Stimulated activated CD4-positive, alpha-beta T cell treated with anti-CD3 and anti-CD28 coated beads, TNF-alpha, amount 100 ng/mL, for 48 hours (primary cell): ENCODE data around the gene EIF4G2.
A peak's percentile ranks its signal among the peaks of the same experiment; 100 is the strongest.

Experiments used
- DNase-seq, 3 donors: peaks; one replicate each; pipeline ENCODE4 v3.0.0-alpha.2; 2020; ENCODE audit warnings: low read depth in 3 of 3

EIF4G2 gene

DNA sequence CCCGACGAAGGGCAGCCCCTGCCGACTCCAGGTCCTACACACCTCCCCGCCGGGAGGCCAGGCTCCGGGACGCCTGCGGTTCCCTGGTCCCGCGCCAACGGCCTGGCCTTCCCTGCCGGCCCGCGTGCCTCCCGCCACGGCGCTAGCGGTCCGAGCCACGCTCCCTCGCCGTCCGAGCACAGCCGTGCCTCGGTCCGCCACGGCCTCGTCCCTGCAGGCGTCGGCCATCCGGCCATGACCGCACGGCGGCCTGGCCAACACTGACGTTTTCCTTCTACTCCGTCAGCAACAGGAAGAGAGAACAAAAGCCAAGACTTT lies 532 bp downstream of the EIF4G2 start:
- peak in 1 of 3 donors; percentile 2 for DNase-seq

DNA sequence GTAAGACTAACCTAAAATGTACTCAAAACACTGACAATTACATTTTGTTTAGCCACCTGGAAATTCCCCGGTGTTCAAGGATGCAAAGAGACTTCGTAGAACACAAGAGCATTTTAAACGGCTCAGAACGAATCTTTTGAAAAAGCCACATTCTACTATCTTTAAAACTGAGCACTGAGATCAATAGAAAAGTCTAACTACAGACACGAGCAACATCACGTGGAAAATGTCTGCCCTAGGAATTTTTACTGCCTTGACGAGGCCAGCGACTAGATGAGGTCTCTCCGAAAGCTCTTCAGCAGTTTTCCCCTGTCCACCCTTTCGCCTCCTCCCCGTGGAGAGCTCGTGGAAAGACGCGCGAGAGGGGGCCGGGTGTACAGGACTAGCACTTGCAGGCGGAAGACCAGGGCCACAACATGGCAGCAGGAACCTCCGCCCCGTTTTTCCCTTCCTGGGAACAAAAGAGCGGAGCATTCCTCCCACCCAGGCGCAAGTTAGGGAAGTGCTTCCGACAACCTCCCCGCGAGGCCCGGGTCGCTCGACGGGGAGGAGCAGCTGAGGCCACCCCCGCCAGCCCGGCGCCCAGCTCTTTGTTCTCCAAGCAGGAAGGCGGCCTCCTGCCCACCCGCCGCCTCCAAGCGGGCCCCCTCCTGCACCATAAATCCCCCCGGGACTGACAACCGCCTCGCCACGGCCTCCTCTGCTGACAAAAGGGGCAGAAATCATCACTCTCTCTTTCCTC lies 1.1 kb downstream of the EIF4G2 start:
- DNase-seq = peak in 2 of 3 donors; percentile 14 to 16

DNA sequence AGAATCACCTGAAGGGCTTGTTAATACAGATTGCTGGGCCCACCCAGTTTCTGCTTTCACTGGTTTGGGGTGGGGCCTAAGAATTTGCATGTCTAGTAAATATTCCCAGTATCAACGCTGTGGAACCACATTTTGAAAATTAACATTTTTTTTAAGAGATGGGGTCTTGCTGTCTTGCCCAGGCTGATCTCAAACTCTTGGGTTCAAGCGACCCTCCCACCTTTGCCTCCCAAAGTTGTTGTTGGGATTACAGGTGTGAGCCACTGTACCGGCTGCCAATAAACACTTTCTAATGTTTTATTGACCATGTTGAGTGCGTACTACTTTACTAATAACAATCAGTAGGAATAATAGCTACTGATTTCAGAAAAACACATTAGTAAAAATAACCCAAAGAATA lies 2.5 kb downstream of the EIF4G2 start:
- DNase-seq = no peak

DNA sequence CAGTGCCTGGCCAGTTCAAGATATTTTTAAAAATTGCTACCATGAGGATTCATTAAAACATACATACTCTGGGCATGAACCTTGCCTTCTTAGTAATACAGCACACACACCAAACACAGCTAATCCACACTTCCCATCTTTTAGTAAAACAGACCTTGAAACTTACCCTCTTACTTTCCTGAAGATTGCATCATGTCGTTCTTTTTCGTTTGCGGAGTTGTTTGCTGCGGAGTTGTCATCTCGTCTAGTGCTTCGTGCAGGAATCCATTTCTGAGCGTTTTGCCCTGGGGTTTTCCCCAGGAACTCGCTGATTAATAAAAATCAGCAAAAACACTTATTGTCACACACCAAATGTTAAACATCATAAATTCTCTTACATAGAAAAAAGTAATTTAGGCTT lies 3.0 kb downstream of the EIF4G2 start:
- DNase-seq = no peak

DNA sequence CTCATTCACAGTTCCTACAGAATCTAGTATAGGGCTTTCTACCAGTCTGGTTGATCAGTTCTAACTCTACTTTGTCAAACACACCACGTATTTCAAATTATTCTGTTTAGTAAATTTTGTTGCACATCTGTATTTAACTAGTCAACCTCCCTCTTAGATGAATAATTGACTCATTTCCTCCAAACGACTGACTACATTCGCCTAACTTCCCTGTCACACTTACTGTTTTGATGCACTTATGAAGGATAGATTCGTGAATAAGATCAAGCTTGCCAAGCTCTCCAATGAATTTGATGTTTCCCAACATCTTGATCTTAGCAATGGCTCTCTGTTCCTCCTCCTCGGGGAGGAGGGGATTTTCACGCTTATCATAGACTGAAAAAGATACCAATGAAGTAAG lies 5.0 kb downstream of the EIF4G2 start:
- no peak for DNase-seq

DNA sequence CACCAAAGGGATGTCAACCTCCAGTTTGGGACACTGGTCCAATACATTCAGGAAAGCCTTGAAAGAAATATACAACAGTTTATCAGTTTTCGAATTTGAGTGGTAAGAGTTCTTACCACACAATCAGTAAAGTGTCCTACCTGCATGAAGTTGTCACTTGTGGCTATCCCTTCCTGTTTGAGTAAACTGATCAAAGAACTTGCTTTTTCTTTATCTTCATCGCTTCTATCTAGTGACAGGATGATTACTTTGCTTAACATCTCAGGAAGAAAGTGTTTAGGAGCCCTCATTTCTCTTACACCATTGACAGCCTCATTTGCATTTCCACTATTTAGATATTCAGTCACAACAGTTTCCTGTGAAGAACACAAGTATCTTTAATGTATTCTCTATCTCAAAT lies 8.4 kb downstream of the EIF4G2 start:
- DNase-seq = no peak

DNA sequence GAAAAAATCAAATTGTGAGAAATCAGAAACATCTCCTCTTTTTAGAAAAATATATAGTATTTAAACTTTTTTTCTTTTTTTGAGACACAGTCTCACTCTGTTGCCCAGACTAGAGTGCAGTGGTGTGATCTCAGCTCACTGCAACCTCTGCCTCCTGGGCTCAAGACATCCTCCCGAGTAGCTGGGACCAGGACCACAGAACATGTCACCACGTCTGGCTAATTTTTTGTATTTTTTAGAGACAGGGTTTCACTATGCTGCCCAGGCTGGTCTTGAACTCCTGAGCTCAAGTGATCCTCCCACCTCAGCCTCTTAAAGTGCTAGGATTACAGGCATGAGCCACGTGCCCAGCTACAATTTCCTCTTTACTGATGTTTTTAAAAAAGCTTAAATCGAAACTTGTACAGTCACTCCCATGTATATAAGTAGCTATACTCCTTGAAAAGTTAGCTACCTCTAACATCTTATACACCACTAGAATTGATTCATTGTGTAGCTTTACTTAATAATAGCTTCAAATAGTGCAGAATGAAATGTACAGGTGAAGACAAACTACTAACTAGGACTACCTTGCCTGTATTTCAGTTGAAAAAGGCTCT lies 10.3 kb downstream of the EIF4G2 start:
- DNase-seq = no peak

DNA sequence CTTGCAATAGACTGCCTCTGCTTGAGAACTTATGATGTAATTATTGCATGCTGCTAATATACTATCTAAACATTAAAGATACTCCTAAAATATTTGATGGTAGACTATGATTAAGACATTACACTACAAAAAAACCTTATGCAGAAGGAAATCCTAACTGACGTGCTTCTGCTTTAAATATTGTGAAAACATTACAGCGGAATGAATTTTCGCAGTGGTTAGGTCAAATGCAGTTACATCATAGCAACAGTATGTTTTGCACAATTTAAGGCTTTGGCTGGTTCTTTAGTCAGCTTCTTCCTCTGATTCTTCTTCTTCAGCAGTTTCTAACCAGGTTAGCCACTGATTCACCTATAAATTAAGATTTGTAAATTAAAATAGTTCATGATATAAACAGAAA lies 11.2 kb downstream of the EIF4G2 start:
- no peak for DNase-seq

DNA sequence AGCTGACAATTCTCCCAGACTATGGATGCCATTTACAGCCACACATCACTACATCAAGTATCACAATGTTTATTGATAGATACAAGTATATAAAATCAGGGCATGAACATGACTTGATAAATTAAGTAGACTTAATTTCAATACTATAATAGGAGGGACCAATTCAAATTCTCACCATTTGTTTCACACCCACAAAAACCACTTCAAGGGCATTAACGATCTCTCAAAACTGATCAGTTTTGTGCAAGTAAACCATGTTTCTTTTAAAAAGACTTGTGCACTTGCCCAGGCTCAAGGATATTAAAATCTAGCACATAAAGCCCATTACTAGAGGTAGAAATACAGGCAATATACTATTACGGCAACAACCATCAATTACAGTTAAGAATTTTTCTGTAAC lies 11.7 kb downstream of the EIF4G2 start:
- DNase-seq = no peak

DNA sequence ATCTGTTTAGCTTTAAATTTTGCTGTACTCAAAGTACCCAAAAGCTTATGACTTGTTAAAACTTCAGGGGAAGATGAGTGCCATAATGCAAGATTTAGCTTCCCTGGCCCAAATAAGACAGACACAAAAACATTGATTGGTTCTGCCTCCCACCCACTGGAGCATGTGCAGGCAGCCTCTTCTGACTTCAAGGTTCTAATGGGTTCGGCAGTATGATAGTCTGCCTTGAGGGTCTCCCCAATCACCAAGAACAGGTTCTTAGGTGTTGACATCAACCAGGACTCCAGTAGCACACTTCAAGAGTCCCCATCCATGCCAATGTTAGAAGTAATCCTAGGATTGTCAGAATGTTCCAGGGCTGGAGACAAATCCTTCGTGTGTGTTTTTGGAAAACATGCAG lies 12.5 kb downstream of the EIF4G2 start:
- no peak for DNase-seq

DNA sequence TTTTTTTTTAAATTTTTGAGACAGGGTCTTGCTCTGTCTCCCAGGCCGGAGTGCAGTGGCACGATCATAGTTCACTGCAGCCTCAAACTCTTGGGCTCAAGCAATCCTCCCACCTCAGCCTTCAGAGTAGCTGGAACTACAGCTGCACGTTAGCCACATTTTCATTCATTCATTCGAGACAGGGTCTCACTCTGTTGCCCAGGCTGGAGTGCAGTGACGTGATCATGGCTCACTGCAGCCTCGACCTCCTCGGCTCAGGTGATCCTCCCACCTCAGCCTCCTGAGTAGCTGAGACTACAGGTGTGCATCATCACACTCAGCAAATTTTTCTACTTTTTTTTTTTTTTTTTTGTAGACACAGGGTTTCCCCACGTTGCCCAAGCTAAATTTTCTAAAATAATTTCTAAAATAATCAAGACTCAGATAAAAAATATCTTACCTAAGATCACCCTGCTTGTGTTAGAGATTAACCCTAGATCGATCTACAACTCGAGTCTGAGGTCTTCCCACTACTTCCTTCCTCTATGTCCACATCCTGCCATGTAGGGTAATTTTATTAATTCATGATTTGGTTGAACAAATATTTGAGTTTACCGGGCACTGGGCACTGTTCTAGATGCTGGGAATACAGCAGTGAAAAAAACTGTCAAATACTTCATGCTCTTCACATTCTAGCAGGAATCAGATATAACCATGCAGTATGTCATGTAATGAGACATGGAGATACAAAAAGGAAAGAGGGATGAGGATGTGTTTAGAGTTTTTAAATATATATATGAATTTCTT lies 15.1 kb downstream of the EIF4G2 start:
- DNase-seq = no peak

DNA sequence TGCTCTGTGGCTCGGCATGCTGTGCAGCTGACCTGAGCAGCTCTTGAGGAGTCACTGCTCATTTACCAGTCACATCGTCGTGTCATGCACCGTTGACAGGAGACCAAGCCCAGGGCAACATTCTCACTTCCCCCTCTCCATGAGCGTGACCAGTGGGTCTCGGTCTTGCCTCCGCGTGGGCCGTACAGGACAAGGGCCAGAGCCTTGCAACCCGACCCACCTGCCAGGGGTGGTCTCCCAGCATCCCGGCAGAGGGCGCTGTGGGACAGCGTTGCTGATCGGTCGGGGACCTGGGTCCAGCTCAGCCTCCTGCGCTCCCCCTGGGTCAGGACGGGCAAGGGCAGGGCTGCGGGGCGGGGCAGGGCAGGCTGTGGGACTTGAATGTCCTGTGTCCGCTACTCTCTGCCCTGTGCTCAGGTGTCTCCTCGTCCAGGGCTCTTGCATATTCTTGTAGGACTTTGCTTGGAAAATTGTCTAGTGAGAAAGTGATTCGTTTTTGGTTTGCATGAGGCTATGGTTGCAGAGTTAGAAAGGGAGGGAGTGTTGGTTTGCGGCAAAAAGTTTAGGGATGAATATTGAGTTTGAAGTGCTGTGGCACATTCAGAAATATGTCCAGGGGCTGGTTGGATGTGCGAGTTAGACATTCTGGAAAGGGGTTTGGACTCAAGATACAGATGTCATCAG lies 16.2 kb downstream of the EIF4G2 start:
- DNase-seq = peak; percentile 59 to 91 (median 79)

DNA sequence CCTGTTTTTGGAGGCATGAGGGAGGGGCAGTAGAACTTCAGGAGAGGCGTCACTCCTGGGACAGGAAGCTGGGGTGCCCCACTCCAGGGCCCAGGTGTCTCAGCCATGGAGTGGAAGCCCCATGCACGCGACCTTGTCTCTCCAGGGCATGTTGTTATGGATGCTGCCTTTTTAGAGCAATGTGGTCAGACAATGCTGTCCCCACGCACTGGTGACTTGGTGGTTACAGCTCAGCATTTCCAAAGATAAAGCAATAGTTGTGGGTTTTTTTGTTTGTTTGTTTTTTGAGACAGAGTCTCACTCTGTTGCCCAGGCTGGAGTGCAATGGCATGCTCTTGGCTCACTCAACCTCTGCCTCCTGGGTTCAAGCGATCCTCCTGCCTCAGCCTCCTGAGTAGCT lies 22.3 kb downstream of the EIF4G2 start:
- no peak for DNase-seq

DNA sequence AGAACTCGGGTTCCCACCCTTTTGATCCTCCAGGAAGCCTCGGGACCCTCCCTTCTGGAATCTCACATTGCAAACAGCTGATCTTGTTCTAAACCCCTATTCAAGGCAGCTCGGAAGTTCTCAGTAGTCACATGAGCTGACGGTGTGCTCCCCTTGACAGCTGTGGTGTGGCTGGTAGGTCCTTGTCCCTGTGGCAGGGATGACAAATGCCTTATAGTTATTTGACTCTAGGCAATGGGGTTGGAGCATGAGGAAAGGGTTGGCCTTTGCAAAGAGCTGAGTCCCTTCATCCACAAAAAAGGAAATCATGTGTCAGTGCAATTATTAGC lies 23.6 kb downstream of the EIF4G2 start:
- no peak for DNase-seq

DNA sequence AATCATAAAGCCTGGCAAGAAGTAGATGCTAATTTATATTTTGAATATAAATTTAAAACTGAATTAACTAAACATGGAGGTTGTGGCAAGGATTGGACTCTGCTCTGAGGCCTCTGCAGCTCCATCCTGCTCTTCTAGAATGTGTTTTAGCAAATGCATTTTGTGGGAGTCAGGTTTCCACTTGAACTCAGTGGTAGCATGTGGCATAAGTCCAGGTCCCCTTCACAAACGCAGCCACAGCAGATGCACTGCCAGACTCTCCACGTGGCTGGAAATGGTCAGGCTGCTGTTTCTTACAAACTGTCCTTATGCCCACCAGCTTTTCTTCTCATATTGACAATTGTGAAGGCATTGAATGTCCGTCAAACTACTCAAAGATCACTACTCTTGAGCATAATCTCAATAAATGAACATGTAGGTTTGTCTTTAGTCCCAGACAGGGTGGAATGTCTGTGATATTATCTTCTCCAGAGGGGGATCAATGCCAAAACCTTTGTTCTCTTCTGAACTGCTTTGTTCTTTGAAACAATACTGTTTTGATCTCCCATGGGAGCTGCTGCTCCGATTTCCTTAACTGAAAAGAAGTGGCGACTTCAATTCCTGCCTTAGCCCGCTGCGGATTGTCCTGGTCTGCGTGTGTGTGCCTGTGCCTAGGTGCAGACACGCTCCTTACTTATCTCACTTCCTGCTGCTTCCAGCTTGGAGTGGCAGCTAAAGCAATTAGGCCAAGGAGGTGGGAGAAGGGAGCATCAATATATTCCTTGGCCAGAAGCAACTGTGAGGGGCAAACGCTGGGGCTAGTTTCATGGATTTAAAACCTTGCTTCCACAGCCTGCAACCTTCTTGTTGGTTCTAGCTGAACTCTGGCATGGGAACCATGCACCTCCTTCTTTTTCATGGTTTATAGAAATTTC lies 24.2 kb downstream of the EIF4G2 start:
- DNase-seq = no peak

DNA sequence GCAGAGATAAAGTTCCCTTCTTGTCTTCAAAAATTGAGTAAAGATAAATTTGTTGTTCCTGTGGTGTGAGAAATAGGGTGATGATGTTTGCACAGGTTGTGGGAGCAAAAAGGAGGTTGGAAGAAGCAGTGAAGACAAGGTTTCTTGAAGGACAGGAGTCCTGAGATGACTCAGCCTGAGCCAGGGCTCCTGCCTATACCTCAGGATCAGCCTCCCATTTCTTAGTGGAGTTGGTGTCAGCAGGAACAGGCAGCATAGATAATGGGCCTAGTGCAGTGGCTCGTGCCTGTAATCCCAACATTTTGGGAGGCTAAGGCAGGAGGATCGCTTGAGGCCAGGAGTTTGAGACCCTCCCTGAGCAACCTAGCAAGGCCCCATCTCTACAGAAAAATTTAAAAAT lies 28.7 kb downstream of the EIF4G2 start:
- no peak for DNase-seq

DNA sequence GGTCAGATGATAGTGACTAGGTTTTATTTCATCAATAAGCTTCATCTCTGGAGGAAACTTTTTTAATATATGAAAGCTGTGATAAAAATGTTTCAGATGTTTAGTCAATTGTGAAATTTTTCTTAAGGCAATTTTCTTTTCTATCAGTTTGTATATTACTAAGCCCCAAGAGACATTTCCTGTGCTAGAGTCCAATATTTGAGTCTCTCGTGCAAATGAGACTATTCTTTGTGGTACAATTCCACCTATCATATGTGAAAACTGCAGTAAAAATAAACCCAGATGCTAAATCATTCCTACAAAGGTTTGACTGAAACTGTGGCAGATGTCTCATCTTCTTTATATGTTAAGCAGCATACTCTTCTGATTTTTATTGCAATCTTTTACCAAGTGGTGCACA lies 29.6 kb downstream of the EIF4G2 start:
- DNase-seq = no peak

DNA sequence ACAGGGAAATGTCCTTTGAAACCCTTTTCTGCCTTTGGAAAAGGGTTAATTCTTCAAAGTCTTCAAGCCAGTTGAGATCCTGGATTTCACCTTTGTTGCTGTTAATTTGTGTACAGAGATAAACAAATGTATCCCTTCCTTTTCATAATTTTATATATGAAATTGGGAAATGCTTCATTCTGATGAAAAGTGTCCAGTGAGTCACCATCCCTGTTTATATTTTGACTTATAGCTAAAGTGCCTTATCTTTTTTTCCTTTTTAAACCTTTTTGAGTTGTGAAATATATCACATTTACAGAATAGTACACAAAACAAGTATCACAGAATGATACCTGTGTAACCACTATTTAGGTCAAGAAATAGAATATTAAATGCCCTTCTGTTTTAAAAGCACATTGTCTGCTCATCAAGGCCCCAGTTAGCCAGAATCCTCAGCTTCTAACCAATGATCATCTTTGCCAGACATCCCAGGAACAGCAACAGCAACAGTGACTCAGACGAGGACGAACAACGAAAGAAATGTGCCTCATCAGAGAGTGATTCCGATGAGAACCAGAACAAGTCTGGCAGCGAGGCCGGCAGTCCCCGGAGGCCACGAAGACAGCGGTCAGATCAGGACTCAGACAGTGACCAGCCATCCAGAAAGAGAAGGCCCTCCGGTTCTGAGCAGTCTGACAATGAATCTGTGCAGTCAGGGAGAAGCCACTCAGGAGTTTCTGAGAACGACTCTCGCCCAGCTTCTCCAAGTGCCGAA lies 30.3 kb downstream of the EIF4G2 start:
- DNase-seq = no peak

DNA sequence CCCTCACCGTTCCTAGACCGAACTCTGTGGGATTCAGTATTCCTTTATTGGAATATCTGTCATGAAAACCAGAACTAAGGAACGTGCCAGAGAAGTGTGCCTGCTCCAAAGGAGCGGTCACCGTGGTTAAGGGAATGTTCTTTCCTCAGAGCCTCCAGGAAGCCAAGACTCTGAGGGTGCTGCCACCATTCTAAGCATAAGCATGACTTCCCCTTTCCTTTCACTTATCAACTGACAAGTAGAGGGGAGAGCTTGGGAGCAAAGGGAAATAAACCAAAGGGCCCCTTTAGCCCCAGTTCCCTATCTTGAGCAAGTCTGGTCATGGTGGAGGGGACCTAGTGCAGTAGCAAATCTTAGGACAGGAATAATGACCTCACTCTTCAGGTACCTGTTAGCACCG lies 30.9 kb downstream of the EIF4G2 start:
- no peak for DNase-seq

DNA sequence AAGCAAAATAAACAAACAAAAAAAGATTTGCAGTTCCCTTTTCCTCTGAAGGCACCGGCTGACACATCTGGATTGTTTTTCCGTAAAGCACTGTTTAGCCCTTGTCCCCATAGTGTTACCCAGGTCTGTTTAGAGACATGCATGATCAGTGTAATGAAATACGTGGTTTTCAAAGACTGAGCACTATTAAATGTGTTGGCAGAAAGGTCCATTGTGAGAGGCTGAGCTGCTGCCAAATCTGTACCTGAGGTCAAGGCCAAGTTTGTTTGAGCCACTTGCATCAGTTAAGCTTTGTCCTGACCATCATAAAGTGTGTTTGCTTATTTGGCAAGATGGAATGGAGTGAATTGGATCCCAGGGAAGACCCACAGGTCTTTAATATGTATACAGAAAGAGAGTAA lies 31.3 kb downstream of the EIF4G2 start:
- no peak for DNase-seq

DNA sequence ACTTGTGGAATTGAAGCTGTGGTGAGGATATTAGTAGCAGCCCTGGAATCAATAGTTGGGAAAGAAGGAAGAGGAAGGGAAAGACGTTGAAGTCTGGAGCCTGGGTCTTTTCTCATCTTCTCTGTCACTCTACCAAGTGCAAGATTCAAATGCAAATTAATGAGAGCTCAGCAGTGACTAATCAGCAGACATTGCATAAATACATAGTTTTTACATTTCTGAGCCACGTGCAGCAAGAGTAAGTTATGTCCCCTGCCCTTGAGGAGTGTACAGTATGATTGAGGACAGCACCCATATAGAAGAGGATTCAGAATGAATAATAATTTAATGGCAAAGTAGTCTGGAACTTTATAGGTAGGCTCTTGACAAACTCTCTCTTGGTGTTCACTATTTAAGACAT lies 33.9 kb downstream of the EIF4G2 start:
- no peak for DNase-seq
